Measurements from ENCODE around the gene IL4R.

DNA sequence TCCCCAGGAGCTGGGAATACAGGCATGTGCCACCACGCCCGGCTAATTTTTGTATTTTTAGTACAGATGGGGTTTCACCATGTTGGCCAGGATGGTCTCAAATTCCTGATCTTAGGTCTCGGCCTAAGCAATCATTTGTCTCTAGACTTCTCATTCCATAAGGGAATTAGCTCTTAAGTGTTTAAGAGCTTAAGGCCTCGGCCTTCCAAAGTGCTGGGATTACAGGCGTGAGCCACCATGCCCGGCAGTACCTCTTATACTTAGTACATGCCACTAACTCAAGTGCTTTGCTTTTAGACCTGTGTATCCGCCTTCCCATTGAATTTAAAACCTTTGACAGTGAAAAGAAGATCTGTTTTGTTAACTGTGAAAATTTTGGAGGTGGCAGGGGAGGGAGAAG is 71.6 kb downstream of the IL4R start:
- TF ChIP-seq CTCF (IDR thresholded peaks at IDR 0.05; ENCODE audit: low read length): no peak
- TF ChIP-seq EZH2phosphoT487 (IDR thresholded peaks at IDR 0.05; ENCODE audit: low read length): no peak
